Calu3 (cell line): ENCODE measurements around the gene TGM5. TPM values are rescaled to one million over a fixed set of nuclear protein-coding genes. Genes with fewer than 3 reads are reported as not detected.

Source experiments
- BruUV-seq: library from RNA; stranded (reverse); fragments of 400-500 nt; replicated peaks from 2 replicates; lab custom pipeline; 2021; lab: Mats Ljungman, UMichigan
- CTCF ChIA-PET: fragments of 300-600 bp; sonication (Branson Sonifier 250); formaldehyde crosslinking; loops from one replicate; lab custom pipeline; 2022; ENCODE audit warnings: antibody characterized with exemption; lab: Charles Lee
- DNase-seq: peaks from one replicate; pipeline ENCODE4 v3.0.0; 2022
- H3K27ac Mint-ChIP-seq: one replicate; pipeline ENCODE4 v1.8.0; 2022; ENCODE audit warnings: mixed read lengths; ENCODE audit not compliant: unreplicated experiment
- H3K27me3 Mint-ChIP-seq: one replicate; pipeline ENCODE4 v1.8.0; 2022; ENCODE audit warnings: mixed read lengths; ENCODE audit not compliant: unreplicated experiment
- H3K36me3 Mint-ChIP-seq: one replicate; pipeline ENCODE4 v1.8.0; 2022; ENCODE audit warnings: mild to moderate bottlenecking, moderate library complexity, mixed read lengths; ENCODE audit not compliant: insufficient read depth, unreplicated experiment
- H3K4me1 Mint-ChIP-seq: one replicate; pipeline ENCODE4 v1.8.0; 2022; ENCODE audit warnings: mild to moderate bottlenecking, low read depth, mixed read lengths; ENCODE audit not compliant: unreplicated experiment
- H3K4me3 Mint-ChIP-seq: one replicate; pipeline ENCODE4 v1.8.0; 2022; ENCODE audit warnings: mild to moderate bottlenecking, low read depth, moderate library complexity, mixed read lengths; ENCODE audit not compliant: unreplicated experiment
- H3K9me3 Mint-ChIP-seq: one replicate; pipeline ENCODE4 v1.8.0; 2022; ENCODE audit warnings: low read depth, mixed read lengths; ENCODE audit not compliant: unreplicated experiment
- CTCF ChIP-seq: fragments of 200-600 bp; IDR thresholded peaks from one replicate; pipeline ENCODE4 v1.8.0; 2022; ENCODE audit warnings: antibody characterized with exemption; ENCODE audit not compliant: unreplicated experiment
- intact Hi-C: fragments of 100-400 bp; cut with micrococcal nuclease; formaldehyde crosslinking; loops from one replicate; pipeline ENCODE4 v1.10.0; 2022; ENCODE audit not compliant: unreplicated experiment
- total RNA-seq: library from RNA; stranded (reverse); gene quantifications from 2 replicates; pipeline ENCODE4 v1.2.3, GENCODE V29; 2022

The TGM5 gene
- total RNA-seq, 1 experiment from 2014 or later, result not detected

- BruUV-seq, result no TSS peak
- no peaks in the 10 kb centered on the region for H3K9me3 Mint-ChIP-seq
- no peaks in the 10 kb centered on the region for H3K36me3 Mint-ChIP-seq
- no peak overlapping the region for H3K4me3 Mint-ChIP-seq
- intact Hi-C loops, result no loop called here
- peaks cover 66% of the 10 kb centered on the region for H3K27me3 Mint-ChIP-seq
- H3K4me1 Mint-ChIP-seq, result no peaks in the 10 kb centered on the region
- no peak for DNase-seq
- H3K27ac Mint-ChIP-seq, result no peak overlapping the region
- no peak for TF ChIP-seq CTCF
- CTCF ChIA-PET, result interaction anchor here (1.6 to 2.0 kb wide), 2 partner anchors 19 to 41 kb away, joined by 4 to 6 read pairs; no protein-coding TSS in a partner anchor
Measured at GRCh38 chr15:43266386-43266785, 342 bp downstream of the TGM5 start.

- DNase-seq, result no peak
- no peak overlapping the region for H3K27ac Mint-ChIP-seq
- H3K4me3 Mint-ChIP-seq, result no peak overlapping the region
- peaks cover 29% of the 10 kb centered on the region for H3K27me3 Mint-ChIP-seq
- no peaks in the 10 kb centered on the region for H3K4me1 Mint-ChIP-seq
- BruUV-seq, result no TSS peak
- H3K36me3 Mint-ChIP-seq, result no peaks in the 10 kb centered on the region
- CTCF ChIA-PET, result no interaction called here
- H3K9me3 Mint-ChIP-seq, result no peaks in the 10 kb centered on the region
- TF ChIP-seq CTCF, result no peak
- intact Hi-C loops, result no loop called here
Measured at GRCh38 chr15:43260011-43260615, 6.6 kb downstream of the TGM5 start.

- no TSS peak for BruUV-seq
- CTCF ChIA-PET, result no interaction called here
- TF ChIP-seq CTCF, result no peak
- Mint-ChIP-seq H3K4me3 (no peak overlapping the region), H3K27ac (no peak overlapping the region), H3K9me3 (no peaks in the 10 kb centered on the region), H3K4me1 (no peaks in the 10 kb centered on the region), H3K27me3 (peaks cover 35% of the 10 kb centered on the region), H3K36me3 (no peaks in the 10 kb centered on the region)
- intact Hi-C loops, result no loop called here
- no peak for DNase-seq
Measured at GRCh38 chr15:43258781-43259180, 7.9 kb downstream of the TGM5 start.

- Mint-ChIP-seq H3K27ac (no peak overlapping the region), H3K4me1 (no peaks in the 10 kb centered on the region), H3K4me3 (no peak overlapping the region), H3K27me3 (peaks cover 23% of the 10 kb centered on the region), H3K36me3 (no peaks in the 10 kb centered on the region), H3K9me3 (no peaks in the 10 kb centered on the region)
- CTCF ChIA-PET, result no interaction called here
- BruUV-seq, result no TSS peak
- no peak for DNase-seq
- intact Hi-C loops, result no loop called here
- no peak for TF ChIP-seq CTCF
Measured at GRCh38 chr15:43256341-43256740, 10.4 kb downstream of the TGM5 start.
